Testis (tissue), 2 donors: ENCODE measurements around the gene TNFAIP8.

Experiments
- POLR2A ChIP-seq: fragments of 450-650 bp; IDR thresholded peaks from one replicate; pipeline ENCODE4 v1.6.1; 2017; ENCODE audit warnings: antibody characterized with exemption, mild to moderate bottlenecking, moderate library complexity
- TF ChIP-seq, protein P1 (sequence below), 3 experiments: fragments of 450-650 bp in 2 of 3; fragments of 200-600 bp in 1 of 3; sonication (generic) in 1 of 3; IDR thresholded peaks; one replicate each; pipeline ENCODE4 v1.5.1; 2016 to 2019; ENCODE audit warnings: antibody characterized with exemption in 3 of 3, mild to moderate bottlenecking in 2 of 3, moderate library complexity in 1 of 3

DNA sequence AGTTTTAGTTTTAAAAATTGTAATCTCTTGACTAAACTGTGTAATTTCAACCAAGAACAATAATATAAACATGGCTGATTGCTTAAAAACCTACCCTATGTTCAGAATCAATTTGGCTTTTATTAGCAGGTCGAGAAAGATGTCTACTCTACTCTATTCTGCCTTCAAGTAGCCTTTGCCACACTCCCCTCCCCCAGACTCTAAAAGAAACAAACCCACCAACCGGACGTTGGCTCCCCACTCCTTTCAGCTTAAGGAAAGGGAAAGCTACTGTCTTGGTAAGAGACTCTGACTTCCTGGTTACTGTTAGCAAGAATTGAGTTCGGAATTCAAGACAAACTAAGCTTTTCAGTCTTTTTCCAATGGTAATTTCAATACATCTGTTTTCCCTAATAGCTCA lies 46.7 kb downstream of the TNFAIP8 start:
- TF ChIP-seq, protein P1, sequence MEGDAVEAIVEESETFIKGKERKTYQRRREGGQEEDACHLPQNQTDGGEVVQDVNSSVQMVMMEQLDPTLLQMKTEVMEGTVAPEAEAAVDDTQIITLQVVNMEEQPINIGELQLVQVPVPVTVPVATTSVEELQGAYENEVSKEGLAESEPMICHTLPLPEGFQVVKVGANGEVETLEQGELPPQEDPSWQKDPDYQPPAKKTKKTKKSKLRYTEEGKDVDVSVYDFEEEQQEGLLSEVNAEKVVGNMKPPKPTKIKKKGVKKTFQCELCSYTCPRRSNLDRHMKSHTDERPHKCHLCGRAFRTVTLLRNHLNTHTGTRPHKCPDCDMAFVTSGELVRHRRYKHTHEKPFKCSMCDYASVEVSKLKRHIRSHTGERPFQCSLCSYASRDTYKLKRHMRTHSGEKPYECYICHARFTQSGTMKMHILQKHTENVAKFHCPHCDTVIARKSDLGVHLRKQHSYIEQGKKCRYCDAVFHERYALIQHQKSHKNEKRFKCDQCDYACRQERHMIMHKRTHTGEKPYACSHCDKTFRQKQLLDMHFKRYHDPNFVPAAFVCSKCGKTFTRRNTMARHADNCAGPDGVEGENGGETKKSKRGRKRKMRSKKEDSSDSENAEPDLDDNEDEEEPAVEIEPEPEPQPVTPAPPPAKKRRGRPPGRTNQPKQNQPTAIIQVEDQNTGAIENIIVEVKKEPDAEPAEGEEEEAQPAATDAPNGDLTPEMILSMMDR (IDR thresholded peaks at IDR 0.05): no peak
- TF ChIP-seq POLR2A: no peak
